ENCODE results near the gene LRRFIP1.

Gene LRRFIP1

GRCh38 chr2:237786936-237787335 lies 159.5 kb downstream of the LRRFIP1 start:
- DNase-seq (ENCODE audit: low read depth in 1 of 2, low spot score in 1 of 2), result no peak
- Histone ChIP-seq H3K4me3 (replicated peaks; ENCODE audit: insufficient read depth, low read length) (no peak overlapping the region), H3K27ac (replicated peaks) (no peak overlapping the region), H3K27me3 (ENCODE audit: insufficient read depth, poor library complexity, severe bottlenecking) (no peaks in the 10 kb centered on the region)
- TF ChIP-seq GABPA (IDR thresholded peaks at IDR 0.05; ENCODE audit: low read depth) (no peak), SPI1 (IDR thresholded peaks at IDR 0.05; ENCODE audit: borderline replicate concordance, low read depth) (no peak), POLR2AphosphoS5 (IDR thresholded peaks at IDR 0.05; ENCODE audit: low read depth) (no peak), CTCF (IDR thresholded peaks at IDR 0.05; ENCODE audit: insufficient read depth, low read length) (no peak), REST (IDR thresholded peaks at IDR 0.05; ENCODE audit: insufficient replicate concordance, low read depth) (no peak)

GRCh38 chr2:237790353-237790752 lies 163.0 kb downstream of the LRRFIP1 start:
- no peak for TF ChIP-seq CTCF (IDR thresholded peaks at IDR 0.05; ENCODE audit: insufficient read depth, low read length)
- no peak for TF ChIP-seq REST (IDR thresholded peaks at IDR 0.05; ENCODE audit: insufficient replicate concordance, low read depth)
- no peak for TF ChIP-seq SPI1 (IDR thresholded peaks at IDR 0.05; ENCODE audit: borderline replicate concordance, low read depth)
- no peak for TF ChIP-seq POLR2AphosphoS5 (IDR thresholded peaks at IDR 0.05; ENCODE audit: low read depth)
- no peak for TF ChIP-seq GABPA (IDR thresholded peaks at IDR 0.05; ENCODE audit: low read depth)
- no peaks in the 10 kb centered on the region for H3K27me3 ChIP-seq (ENCODE audit: insufficient read depth, poor library complexity, severe bottlenecking)
- no peak overlapping the region for H3K27ac ChIP-seq (replicated peaks)
- DNase-seq (ENCODE audit: low read depth in 1 of 2, low spot score in 1 of 2), result no peak
- no peak overlapping the region for H3K4me3 ChIP-seq (replicated peaks; ENCODE audit: insufficient read depth, low read length)

- TF ChIP-seq CTCF (IDR thresholded peaks at IDR 0.05; ENCODE audit: insufficient read depth, low read length) (no peak), GABPA (IDR thresholded peaks at IDR 0.05; ENCODE audit: low read depth) (no peak), POLR2AphosphoS5 (IDR thresholded peaks at IDR 0.05; ENCODE audit: low read depth) (no peak), REST (IDR thresholded peaks at IDR 0.05; ENCODE audit: insufficient replicate concordance, low read depth) (no peak), SPI1 (IDR thresholded peaks at IDR 0.05; ENCODE audit: borderline replicate concordance, low read depth) (no peak)
- no peak for DNase-seq (ENCODE audit: low read depth in 1 of 2, low spot score in 1 of 2)
These were observed 164.8 kb downstream of the LRRFIP1 start for GRCh38 chr2:237791977-237792727.

More at GRCh38 chr2:237791977-237792727, 164.8 kb downstream of the LRRFIP1 start:
- Histone ChIP-seq H3K27ac (replicated peaks) (no peak overlapping the region), H3K27me3 (ENCODE audit: insufficient read depth, poor library complexity, severe bottlenecking) (no peaks in the 10 kb centered on the region), H3K4me3 (replicated peaks; ENCODE audit: insufficient read depth, low read length) (no peak overlapping the region)
